Fibroblast of lung (primary cell): Measurements from ENCODE around the gene POLE3. TPM values are rescaled to one million over a fixed set of nuclear protein-coding genes. Genes with fewer than 3 reads are reported as not detected.

Experiments
- DNase-seq, 2 donors: peaks; one replicate each; pipeline versions ENCODE4 v3.0.0 to v3.0.0-alpha.2; 2010; ENCODE audit warnings: low read depth in 2 of 2
- H2AFZ ChIP-seq: 2 replicates; pipeline ENCODE4 v1.5.1; 2012; ENCODE audit warnings: low read length, control low read depth, inconsistent platforms
- H3K27ac ChIP-seq: 2 replicates; pipeline ENCODE4 v1.5.1; 2011; ENCODE audit warnings: low read length, control low read depth; ENCODE audit not compliant: insufficient read depth
- H3K27me3 ChIP-seq: 2 replicates; pipeline ENCODE4 v1.5.1; 2011; ENCODE audit warnings: mild to moderate bottlenecking, low read length; ENCODE audit not compliant: control insufficient read depth, insufficient read depth
- H3K36me3 ChIP-seq: 2 replicates; pipeline ENCODE4 v1.5.1; 2011; ENCODE audit warnings: low read length; ENCODE audit not compliant: control insufficient read depth, insufficient read depth
- H3K4me1 ChIP-seq: 2 replicates; pipeline ENCODE4 v1.5.1; 2011; ENCODE audit warnings: low read length; ENCODE audit not compliant: control insufficient read depth, insufficient read depth; ENCODE audit errors: extremely low read depth
- H3K4me2 ChIP-seq: 2 replicates; pipeline ENCODE4 v1.5.1; 2011; ENCODE audit warnings: low read length, control low read depth; ENCODE audit not compliant: insufficient read depth; ENCODE audit errors: extremely low read depth
- H3K4me3 ChIP-seq, 4 experiments: fragments of 200-600 bp in 1 of 4; sonication (generic) in 1 of 4; replicated peaks in 1 of 4; 2 replicates each; pipeline ENCODE4 v1.5.1; 2011 to 2016; ENCODE audit warnings: low read length in 4 of 4, low read depth in 3 of 4, mild to moderate bottlenecking in 3 of 4, control low read depth in 2 of 4, inconsistent platforms in 1 of 4, mixed read lengths in 1 of 4; ENCODE audit not compliant: insufficient read depth in 1 of 4; ENCODE audit errors: control extremely low read depth in 1 of 4
- H3K79me2 ChIP-seq: 2 replicates; pipeline ENCODE4 v1.5.1; 2012; ENCODE audit warnings: mild to moderate bottlenecking, low read length, inconsistent platforms; ENCODE audit not compliant: control insufficient read depth, insufficient read depth
- H3K9ac ChIP-seq: 2 replicates; pipeline ENCODE4 v1.5.1; 2011; ENCODE audit warnings: mild to moderate bottlenecking, low read length, control low read depth; ENCODE audit not compliant: insufficient read depth
- H3K9me3 ChIP-seq: 2 replicates; pipeline ENCODE4 v1.5.1; 2012; ENCODE audit warnings: low read depth, low read length; ENCODE audit not compliant: control insufficient read depth, insufficient read depth
- H4K20me1 ChIP-seq: 2 replicates; pipeline ENCODE4 v1.5.1; 2011; ENCODE audit warnings: low read length; ENCODE audit not compliant: control insufficient read depth, insufficient read depth; ENCODE audit errors: extremely low read depth
- CTCF ChIP-seq, 2 donors: IDR thresholded peaks in 1 of 2; conservative IDR thresholded peaks in 1 of 2; 1 replicate in 1 of 2; 2 replicates in 1 of 2; pipeline ENCODE4 v1.5.1; 2011 to 2012; ENCODE audit warnings: low read length in 2 of 2, control low read depth in 1 of 2, inconsistent platforms in 1 of 2, low read depth in 1 of 2, mild to moderate bottlenecking in 1 of 2
- EZH2 ChIP-seq: IDR thresholded peaks from 2 replicates; pipeline ENCODE4 v1.5.1; 2012; ENCODE audit warnings: low read length, control low read depth, mild to moderate bottlenecking; ENCODE audit errors: missing control alignments
- polyA plus RNA-seq, 2 donors: library from polyadenylated mRNA; depleted of rRNA in 1 of 2; stranded (reverse) in 1 of 2; unstranded in 1 of 2; fragments of >200 nt; gene quantifications; 2 replicates each; pipeline ENCODE4 v1.2.1, GENCODE V29; 2011 to 2012; ENCODE audit warnings: missing spikeins in 1 of 2
- total RNA-seq: library from RNA; depleted of rRNA; stranded (reverse); fragments of >200 nt; gene quantifications from 2 replicates; pipeline ENCODE4 v1.2.1, GENCODE V29; 2014

POLE3 gene
- total and polyA plus RNA-seq, 2 donors (not counting 1 experiment from before 2014, with no cell fraction given): 17.3 to 45.9 TPM

GRCh38 chr9:113431191-113431590 lies 20.7 kb upstream of the POLE3 start:
- H3K4me1 ChIP-seq: no peaks in the 10 kb centered on the region
- no peak overlapping the region for H3K4me3 ChIP-seq
- no peaks in the 10 kb centered on the region for H4K20me1 ChIP-seq
- no peak for TF ChIP-seq EZH2
- no peak for TF ChIP-seq CTCF (conservative IDR thresholded peaks at IDR 0.05 in 1 of 2, IDR thresholded peaks at IDR 0.05 in 1 of 2; ENCODE audit: low read depth in 1 of 2, low read length in 2 of 2)
- H3K9me3 ChIP-seq: no peaks in the 10 kb centered on the region
- no peak overlapping the region for H2AFZ ChIP-seq
- no peaks in the 10 kb centered on the region for H3K36me3 ChIP-seq
- H3K79me2 ChIP-seq: no peaks in the 10 kb centered on the region
- H3K27ac ChIP-seq: no peak overlapping the region
- no peak overlapping the region for H3K4me2 ChIP-seq
- DNase-seq: no peak
- H3K9ac ChIP-seq: no peak overlapping the region
- no peaks in the 10 kb centered on the region for H3K27me3 ChIP-seq

- Histone ChIP-seq H3K9ac (no peak overlapping the region), H3K36me3 (no peaks in the 10 kb centered on the region), H2AFZ (no peak overlapping the region), H3K4me3 (no peak overlapping the region), H4K20me1 (no peaks in the 10 kb centered on the region), H3K79me2 (no peaks in the 10 kb centered on the region), H3K4me2 (no peak overlapping the region), H3K4me1 (no peaks in the 10 kb centered on the region), H3K27me3 (peaks cover 7% of the 10 kb centered on the region), H3K27ac (no peak overlapping the region), H3K9me3 (no peaks in the 10 kb centered on the region)
- TF ChIP-seq CTCF (conservative IDR thresholded peaks at IDR 0.05 in 1 of 2, IDR thresholded peaks at IDR 0.05 in 1 of 2; ENCODE audit: low read depth in 1 of 2, low read length in 2 of 2) (no peak), EZH2 (no peak)
- DNase-seq: peak in 1 of 2 donors; percentile 11
These were observed 17.7 kb upstream of the POLE3 start for GRCh38 chr9:113428062-113428615.

DNA sequence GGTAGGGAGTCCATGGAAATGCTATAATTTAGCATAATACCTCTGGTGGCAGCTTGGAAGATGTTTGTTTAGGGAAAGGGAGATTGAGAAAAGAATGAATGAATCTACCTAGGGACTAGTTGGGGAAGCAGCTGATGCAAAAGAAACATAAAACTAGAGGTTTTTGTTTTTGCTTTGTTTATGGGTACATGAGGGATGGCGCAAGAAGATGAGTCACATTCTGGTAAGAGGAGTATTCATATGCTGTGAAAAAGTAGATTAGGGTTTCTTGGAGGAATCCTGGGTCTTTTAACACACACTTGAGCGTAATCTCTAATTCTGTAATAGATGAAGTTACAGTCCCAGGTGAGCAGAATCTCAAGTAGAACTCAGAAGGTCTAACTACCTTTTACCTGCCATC lies 17.2 kb upstream of the POLE3 start:
- no peaks in the 10 kb centered on the region for H3K36me3 ChIP-seq
- H3K79me2 ChIP-seq: no peaks in the 10 kb centered on the region
- no peaks in the 10 kb centered on the region for H3K4me1 ChIP-seq
- no peak overlapping the region for H3K4me3 ChIP-seq
- peak in 1 of 2 donors; percentile 62 for DNase-seq
- no peak overlapping the region for H3K9ac ChIP-seq
- H3K27ac ChIP-seq: no peak overlapping the region
- no peak overlapping the region for H3K4me2 ChIP-seq
- H3K9me3 ChIP-seq: no peaks in the 10 kb centered on the region
- H3K27me3 ChIP-seq: peaks cover 7% of the 10 kb centered on the region
- H4K20me1 ChIP-seq: no peaks in the 10 kb centered on the region
- TF ChIP-seq CTCF (conservative IDR thresholded peaks at IDR 0.05 in 1 of 2, IDR thresholded peaks at IDR 0.05 in 1 of 2; ENCODE audit: low read depth in 1 of 2, low read length in 2 of 2): no peak
- no peak for TF ChIP-seq EZH2
- H2AFZ ChIP-seq: no peak overlapping the region
